Stomach (tissue), 4 donors: ENCODE data around the gene USP40.

Experiments used
- POLR2AphosphoS5 ChIP-seq, 3 donors: sonication (generic); formaldehyde crosslinking; IDR thresholded peaks; one replicate each; pipeline ENCODE4 v1.6.1; 2016; ENCODE audit warnings: antibody characterized with exemption in 3 of 3
- TF ChIP-seq, protein P1 (sequence below), 7 experiments: fragments of 450-650 bp in 4 of 7; fragments of 200-600 bp in 3 of 7; sonication (generic) in 3 of 7; IDR thresholded peaks; one replicate each; pipeline ENCODE4 v1.5.1; 2016 to 2019; ENCODE audit warnings: antibody characterized with exemption in 7 of 7, control low read depth in 2 of 7, mild to moderate bottlenecking in 1 of 7

DNA sequence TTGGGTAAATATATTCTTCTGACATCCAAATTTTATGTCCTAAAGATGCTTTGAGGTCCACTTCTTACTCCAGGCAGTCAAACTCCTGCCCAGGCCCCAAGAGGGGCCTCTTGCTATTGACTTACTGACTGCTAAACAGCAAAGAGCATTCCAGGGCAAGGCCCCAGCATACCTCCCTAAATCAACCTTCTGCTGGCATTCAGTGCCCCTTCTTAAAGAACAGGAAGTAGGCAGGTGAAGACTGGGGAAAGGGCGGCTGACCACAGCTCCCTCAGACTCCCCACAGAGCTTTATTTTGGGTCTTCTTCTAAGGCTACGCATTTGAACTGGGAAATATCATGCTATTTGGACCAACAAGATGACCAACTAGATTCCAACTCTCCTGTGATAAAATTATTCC lies 68.9 kb downstream of the USP40 start:
- TF ChIP-seq, protein P1, sequence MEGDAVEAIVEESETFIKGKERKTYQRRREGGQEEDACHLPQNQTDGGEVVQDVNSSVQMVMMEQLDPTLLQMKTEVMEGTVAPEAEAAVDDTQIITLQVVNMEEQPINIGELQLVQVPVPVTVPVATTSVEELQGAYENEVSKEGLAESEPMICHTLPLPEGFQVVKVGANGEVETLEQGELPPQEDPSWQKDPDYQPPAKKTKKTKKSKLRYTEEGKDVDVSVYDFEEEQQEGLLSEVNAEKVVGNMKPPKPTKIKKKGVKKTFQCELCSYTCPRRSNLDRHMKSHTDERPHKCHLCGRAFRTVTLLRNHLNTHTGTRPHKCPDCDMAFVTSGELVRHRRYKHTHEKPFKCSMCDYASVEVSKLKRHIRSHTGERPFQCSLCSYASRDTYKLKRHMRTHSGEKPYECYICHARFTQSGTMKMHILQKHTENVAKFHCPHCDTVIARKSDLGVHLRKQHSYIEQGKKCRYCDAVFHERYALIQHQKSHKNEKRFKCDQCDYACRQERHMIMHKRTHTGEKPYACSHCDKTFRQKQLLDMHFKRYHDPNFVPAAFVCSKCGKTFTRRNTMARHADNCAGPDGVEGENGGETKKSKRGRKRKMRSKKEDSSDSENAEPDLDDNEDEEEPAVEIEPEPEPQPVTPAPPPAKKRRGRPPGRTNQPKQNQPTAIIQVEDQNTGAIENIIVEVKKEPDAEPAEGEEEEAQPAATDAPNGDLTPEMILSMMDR (IDR thresholded peaks at IDR 0.05), result no peak
- TF ChIP-seq POLR2AphosphoS5 (IDR thresholded peaks at IDR 0.05), result no peak
